Measurements from ENCODE around the gene HOXB7. TPM values are rescaled to one million over a fixed set of nuclear protein-coding genes. Genes with fewer than 3 reads are reported as not detected.

Gene HOXB7
- total and polyA plus RNA-seq, 2 donors = 0.09 to 1.0 TPM

DNA sequence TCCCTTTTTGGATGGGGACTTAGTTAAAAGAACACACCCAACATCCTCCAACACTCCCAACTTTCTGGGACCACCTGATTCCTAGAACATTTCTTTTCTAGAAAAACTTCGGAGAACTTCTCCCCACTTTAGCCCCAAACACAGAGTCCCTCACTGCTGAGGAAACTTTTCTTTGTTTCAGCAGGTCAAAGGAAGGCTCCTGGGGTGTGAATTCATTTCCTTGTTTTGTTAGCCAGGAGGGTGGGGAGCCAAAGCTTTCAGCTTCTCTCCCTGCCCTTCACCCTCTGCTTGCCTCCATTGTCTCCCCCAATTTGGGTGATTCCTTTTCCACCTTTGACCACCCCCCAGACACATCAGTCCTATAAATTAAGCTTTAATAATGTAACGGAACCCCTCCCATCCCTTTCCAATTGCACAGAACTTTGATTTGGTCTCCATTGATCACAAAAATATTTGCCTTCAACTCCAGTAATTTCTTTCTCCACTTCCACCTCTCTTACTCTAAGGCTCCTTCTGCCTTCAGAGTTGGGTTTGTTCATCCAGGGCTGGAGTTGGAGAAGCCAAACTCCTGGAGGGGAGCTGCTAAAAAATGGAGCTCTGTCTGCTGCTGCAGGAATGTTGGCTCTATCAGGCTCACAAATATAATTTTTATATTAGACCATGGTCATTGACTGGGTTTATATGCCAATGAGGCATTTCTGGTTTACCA, 43.0 kb downstream of the HOXB7 start:
- Histone ChIP-seq H3K9me3 (ENCODE audit: control insufficient read depth in 2 of 2, insufficient read depth in 1 of 2, low read length in 1 of 2) (no peaks in the 10 kb centered on the region), H3K27me3 (ENCODE audit: control insufficient read depth in 2 of 2, insufficient read depth in 1 of 2, low read length in 1 of 2) (peaks cover 22 to 96% of the 10 kb centered on the region in 2 donors), H3K4me3 (ENCODE audit: low read length in 2 of 2) (no peak overlapping the region), H3K36me3 (ENCODE audit: control insufficient read depth in 2 of 2, insufficient read depth in 2 of 2, low read length in 1 of 2) (no peaks in the 10 kb centered on the region), H3K4me1 (ENCODE audit: control insufficient read depth in 2 of 2, insufficient read depth in 2 of 2, low read length in 2 of 2) (peaks cover 0 to 5% of the 10 kb centered on the region in 2 donors), H3K27ac (ENCODE audit: low read depth in 1 of 2, low read length in 1 of 2) (no peak overlapping the region)
- DNase-seq (ENCODE audit: low read depth in 6 of 9, low spot score in 9 of 9) = no peak
- whole genome bisulfite sequencing = 90% methylated on average over 2 of the region's 2 CpGs

GRCh38 chr17:48567209-48567608, 43.6 kb downstream of the HOXB7 start:
- 89% methylated on average over 6 of the region's 6 CpGs for WGBS
- peaks cover 22 to 92% of the 10 kb centered on the region in 2 donors for H3K27me3 ChIP-seq (ENCODE audit: control insufficient read depth in 2 of 2, insufficient read depth in 1 of 2, low read length in 1 of 2)
- no peak overlapping the region for H3K4me3 ChIP-seq (ENCODE audit: low read length in 2 of 2)
- H3K4me1 ChIP-seq (ENCODE audit: control insufficient read depth in 2 of 2, insufficient read depth in 2 of 2, low read length in 2 of 2) = peaks cover 0 to 5% of the 10 kb centered on the region in 2 donors
- no peaks in the 10 kb centered on the region for H3K36me3 ChIP-seq (ENCODE audit: control insufficient read depth in 2 of 2, insufficient read depth in 2 of 2, low read length in 1 of 2)
- H3K9me3 ChIP-seq (ENCODE audit: control insufficient read depth in 2 of 2, insufficient read depth in 1 of 2, low read length in 1 of 2) = no peaks in the 10 kb centered on the region
- DNase-seq (ENCODE audit: low read depth in 6 of 9, low spot score in 9 of 9) = no peak
- no peak overlapping the region for H3K27ac ChIP-seq (ENCODE audit: low read depth in 1 of 2, low read length in 1 of 2)

GRCh38 chr17:48566717-48567116, 44.1 kb downstream of the HOXB7 start:
- DNase-seq (ENCODE audit: low read depth in 6 of 9, low spot score in 9 of 9) = no peak
- no peaks in the 10 kb centered on the region for H3K9me3 ChIP-seq (ENCODE audit: control insufficient read depth in 2 of 2, insufficient read depth in 1 of 2, low read length in 1 of 2)
- H3K4me1 ChIP-seq (ENCODE audit: control insufficient read depth in 2 of 2, insufficient read depth in 2 of 2, low read length in 2 of 2) = peaks cover 0 to 5% of the 10 kb centered on the region in 2 donors
- peaks cover 22 to 94% of the 10 kb centered on the region in 2 donors for H3K27me3 ChIP-seq (ENCODE audit: control insufficient read depth in 2 of 2, insufficient read depth in 1 of 2, low read length in 1 of 2)
- H3K36me3 ChIP-seq (ENCODE audit: control insufficient read depth in 2 of 2, insufficient read depth in 2 of 2, low read length in 1 of 2) = no peaks in the 10 kb centered on the region
- WGBS = 46% methylated on average over 2 of the region's 2 CpGs
- no peak overlapping the region for H3K27ac ChIP-seq (ENCODE audit: low read depth in 1 of 2, low read length in 1 of 2)
- H3K4me3 ChIP-seq (ENCODE audit: low read length in 2 of 2) = no peak overlapping the region

DNA sequence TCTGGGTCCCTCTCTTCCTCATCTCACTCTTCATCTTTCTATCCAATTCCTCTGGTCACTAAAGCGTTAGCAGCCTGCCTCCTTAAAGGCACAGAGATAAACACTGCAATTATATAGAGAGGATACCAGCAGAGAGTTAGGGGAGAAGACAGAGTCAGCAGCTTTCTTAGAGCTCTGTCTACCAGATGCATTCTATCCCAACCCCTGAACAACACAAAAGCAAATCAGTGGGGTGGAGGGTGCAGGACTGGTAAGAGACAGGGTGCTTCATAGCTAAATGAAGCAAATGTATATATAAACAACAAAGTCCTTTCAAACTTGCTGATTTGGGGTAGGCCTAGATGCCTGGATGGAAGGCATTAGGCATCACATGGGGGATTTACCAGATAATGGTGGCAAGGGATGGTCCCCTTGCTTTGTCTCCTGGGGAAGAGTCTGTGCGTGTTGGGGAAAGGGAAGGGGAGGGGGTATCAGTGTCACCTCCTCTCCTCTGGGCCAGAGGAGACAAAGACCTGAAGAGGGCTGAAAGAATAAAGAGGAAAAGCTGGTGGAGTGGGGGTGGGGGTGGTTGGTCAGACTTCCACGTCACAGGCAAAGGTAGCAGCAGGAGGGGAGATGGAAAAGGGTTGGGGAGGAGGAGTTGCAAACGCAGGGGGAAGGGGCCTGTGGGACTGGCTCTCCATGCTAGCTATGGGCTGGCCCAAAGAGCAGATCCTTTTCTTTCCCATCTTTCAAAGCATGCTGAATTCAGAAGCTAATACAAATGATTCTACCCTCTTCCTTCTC, 44.7 kb downstream of the HOXB7 start:
- H3K27me3 ChIP-seq (ENCODE audit: control insufficient read depth in 2 of 2, insufficient read depth in 1 of 2, low read length in 1 of 2) = peaks cover 18 to 89% of the 10 kb centered on the region in 2 donors
- no peaks in the 10 kb centered on the region for H3K9me3 ChIP-seq (ENCODE audit: control insufficient read depth in 2 of 2, insufficient read depth in 1 of 2, low read length in 1 of 2)
- H3K36me3 ChIP-seq (ENCODE audit: control insufficient read depth in 2 of 2, insufficient read depth in 2 of 2, low read length in 1 of 2) = no peaks in the 10 kb centered on the region
- 92% methylated on average over 4 of the region's 4 CpGs for WGBS
- no peak overlapping the region for H3K4me3 ChIP-seq (ENCODE audit: low read length in 2 of 2)
- peaks cover 0 to 10% of the 10 kb centered on the region in 2 donors for H3K4me1 ChIP-seq (ENCODE audit: control insufficient read depth in 2 of 2, insufficient read depth in 2 of 2, low read length in 2 of 2)
- H3K27ac ChIP-seq (ENCODE audit: low read depth in 1 of 2, low read length in 1 of 2) = no peak overlapping the region
- DNase-seq (ENCODE audit: low read depth in 6 of 9, low spot score in 9 of 9) = no peak

DNA sequence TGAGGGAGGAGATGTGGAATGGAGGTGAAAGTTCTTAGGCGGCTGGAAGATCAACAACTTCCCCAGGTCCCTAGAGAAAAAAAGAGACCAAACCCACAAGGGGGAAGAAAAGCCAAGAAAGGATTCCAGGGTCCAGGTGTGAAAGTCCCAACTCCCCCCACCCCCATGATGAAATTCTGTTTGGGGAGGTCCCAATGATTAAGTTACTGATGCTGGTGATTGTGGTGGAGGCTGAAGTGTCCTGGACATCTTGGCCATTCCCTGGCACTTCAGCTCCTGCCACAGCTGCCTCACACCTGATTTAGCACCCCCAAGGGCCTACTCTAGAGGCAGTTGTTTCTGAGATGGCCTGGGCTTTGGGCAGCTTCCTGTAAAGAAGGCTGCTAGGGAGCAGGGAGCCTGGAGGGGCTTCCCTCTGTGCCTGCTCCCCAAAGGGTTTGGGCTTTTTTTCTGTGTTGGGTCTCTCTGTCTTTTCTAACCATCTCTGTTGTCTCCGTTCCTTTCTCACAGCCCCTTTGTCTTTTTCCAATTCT, 45.7 kb downstream of the HOXB7 start:
- Histone ChIP-seq H3K4me1 (ENCODE audit: control insufficient read depth in 2 of 2, insufficient read depth in 2 of 2, low read length in 2 of 2) (peaks cover 0 to 10% of the 10 kb centered on the region in 2 donors), H3K36me3 (ENCODE audit: control insufficient read depth in 2 of 2, insufficient read depth in 2 of 2, low read length in 1 of 2) (no peaks in the 10 kb centered on the region), H3K4me3 (ENCODE audit: low read length in 2 of 2) (no peak overlapping the region), H3K27me3 (ENCODE audit: control insufficient read depth in 2 of 2, insufficient read depth in 1 of 2, low read length in 1 of 2) (peaks cover 18 to 78% of the 10 kb centered on the region in 2 donors), H3K9me3 (ENCODE audit: control insufficient read depth in 2 of 2, insufficient read depth in 1 of 2, low read length in 1 of 2) (no peaks in the 10 kb centered on the region), H3K27ac (ENCODE audit: low read depth in 1 of 2, low read length in 1 of 2) (no peak overlapping the region)
- WGBS = 92% methylated on average over 2 of the region's 2 CpGs
- no peak for DNase-seq (ENCODE audit: low read depth in 6 of 9, low spot score in 9 of 9)

DNA sequence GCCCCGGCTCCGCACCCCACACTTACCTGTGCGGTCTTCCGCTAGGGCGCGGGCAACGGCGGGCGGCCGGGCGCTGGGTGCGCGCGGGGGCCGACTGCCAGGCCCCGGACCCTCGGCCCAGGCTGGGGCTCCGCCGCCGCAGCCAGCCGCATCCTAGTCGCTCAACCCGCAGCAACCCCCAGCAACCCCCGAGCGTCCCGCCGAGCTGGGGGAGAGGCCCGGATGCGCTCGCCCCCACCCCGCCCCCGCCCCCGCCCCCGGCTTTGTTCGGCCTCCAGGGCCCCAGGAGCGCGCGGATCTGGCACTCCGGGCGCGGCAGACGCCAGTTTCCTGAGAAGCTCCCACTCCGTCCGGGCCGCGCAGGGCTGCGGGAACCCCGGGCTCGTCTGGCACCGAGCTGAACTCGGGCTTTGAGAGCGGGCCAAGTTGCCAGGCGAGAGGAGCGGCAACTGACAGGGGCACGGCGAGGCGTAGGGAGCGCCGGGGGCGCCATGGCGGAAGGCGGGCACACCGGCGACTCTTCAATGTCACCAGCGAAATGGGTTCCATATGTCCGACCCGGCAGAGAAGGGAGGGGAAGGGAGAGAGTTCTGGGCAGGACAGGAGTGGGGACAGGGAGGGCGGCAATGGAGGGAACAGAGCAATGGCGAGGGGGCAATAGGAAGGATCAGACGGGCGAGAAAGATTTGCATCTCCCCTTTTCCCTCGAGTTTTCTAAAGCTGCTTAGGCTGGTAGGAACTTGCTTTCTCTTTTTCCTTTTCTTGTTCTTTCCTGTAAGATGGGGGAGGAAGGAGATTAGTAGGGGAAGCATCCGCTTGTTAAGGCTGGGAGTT, 46.4 kb downstream of the HOXB7 start:
- Histone ChIP-seq H3K36me3 (ENCODE audit: control insufficient read depth in 2 of 2, insufficient read depth in 2 of 2, low read length in 1 of 2) (no peaks in the 10 kb centered on the region), H3K27me3 (ENCODE audit: control insufficient read depth in 2 of 2, insufficient read depth in 1 of 2, low read length in 1 of 2) (peaks cover 12 to 72% of the 10 kb centered on the region in 2 donors), H3K27ac (ENCODE audit: low read depth in 1 of 2, low read length in 1 of 2) (no peak overlapping the region), H3K9me3 (ENCODE audit: control insufficient read depth in 2 of 2, insufficient read depth in 1 of 2, low read length in 1 of 2) (no peaks in the 10 kb centered on the region), H3K4me3 (ENCODE audit: low read length in 2 of 2) (peak overlapping the region in 1 of 2 donors; percentile 7), H3K4me1 (ENCODE audit: control insufficient read depth in 2 of 2, insufficient read depth in 2 of 2, low read length in 2 of 2) (peaks cover 0 to 10% of the 10 kb centered on the region in 2 donors)
- peak in 1 of 9 donors; percentile 27 for DNase-seq (ENCODE audit: low read depth in 6 of 9, low spot score in 9 of 9)
- WGBS = 66% methylated on average over 73 of the region's 73 CpGs

GRCh38 chr17:48563867-48564187, 47.0 kb downstream of the HOXB7 start:
- H3K36me3 ChIP-seq (ENCODE audit: control insufficient read depth in 2 of 2, insufficient read depth in 2 of 2, low read length in 1 of 2) = no peaks in the 10 kb centered on the region
- H3K27me3 ChIP-seq (ENCODE audit: control insufficient read depth in 2 of 2, insufficient read depth in 1 of 2, low read length in 1 of 2) = peaks cover 10 to 66% of the 10 kb centered on the region in 2 donors
- no peak for DNase-seq (ENCODE audit: low read depth in 6 of 9, low spot score in 9 of 9)
- no peak overlapping the region for H3K27ac ChIP-seq (ENCODE audit: low read depth in 1 of 2, low read length in 1 of 2)
- H3K4me1 ChIP-seq (ENCODE audit: control insufficient read depth in 2 of 2, insufficient read depth in 2 of 2, low read length in 2 of 2) = peaks cover 0 to 10% of the 10 kb centered on the region in 2 donors
- H3K4me3 ChIP-seq (ENCODE audit: low read length in 2 of 2) = no peak overlapping the region
- WGBS = 86% methylated on average over 10 of the region's 10 CpGs
- no peaks in the 10 kb centered on the region for H3K9me3 ChIP-seq (ENCODE audit: control insufficient read depth in 2 of 2, insufficient read depth in 1 of 2, low read length in 1 of 2)

DNA sequence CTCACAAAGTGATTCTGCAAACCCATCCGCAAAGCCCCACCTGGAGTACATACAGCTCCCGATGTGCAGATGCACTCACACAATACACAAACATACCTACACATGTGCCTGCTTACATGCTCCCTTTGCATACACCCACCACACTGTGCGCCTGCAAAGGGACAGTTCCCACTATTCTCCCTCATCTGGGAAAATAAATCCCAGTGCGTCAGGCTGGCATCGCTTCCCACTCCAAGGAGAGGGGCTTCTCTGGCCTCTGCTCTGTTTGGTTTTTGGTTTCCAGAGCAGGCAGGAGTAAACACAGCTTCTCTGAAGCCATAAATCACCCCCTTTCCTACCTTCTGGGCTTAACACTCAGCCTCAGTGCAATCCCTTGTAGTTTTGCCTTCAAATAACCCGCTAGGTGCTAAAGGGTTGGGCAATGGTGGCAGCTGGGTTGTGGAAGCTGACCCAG, 47.4 kb downstream of the HOXB7 start:
- H3K27ac ChIP-seq (ENCODE audit: low read depth in 1 of 2, low read length in 1 of 2) = no peak overlapping the region
- H3K4me3 ChIP-seq (ENCODE audit: low read length in 2 of 2) = no peak overlapping the region
- peaks cover 10 to 64% of the 10 kb centered on the region in 2 donors for H3K27me3 ChIP-seq (ENCODE audit: control insufficient read depth in 2 of 2, insufficient read depth in 1 of 2, low read length in 1 of 2)
- DNase-seq (ENCODE audit: low read depth in 6 of 9, low spot score in 9 of 9) = no peak
- 95% methylated on average over 6 of the region's 6 CpGs for WGBS
- peaks cover 0 to 10% of the 10 kb centered on the region in 2 donors for H3K4me1 ChIP-seq (ENCODE audit: control insufficient read depth in 2 of 2, insufficient read depth in 2 of 2, low read length in 2 of 2)
- H3K36me3 ChIP-seq (ENCODE audit: control insufficient read depth in 2 of 2, insufficient read depth in 2 of 2, low read length in 1 of 2) = no peaks in the 10 kb centered on the region
- H3K9me3 ChIP-seq (ENCODE audit: control insufficient read depth in 2 of 2, insufficient read depth in 1 of 2, low read length in 1 of 2) = no peaks in the 10 kb centered on the region
